Peyer's patch (tissue), 4 donors: ENCODE measurements around the gene CHKA.

Experiments used
- CTCF ChIP-seq, 6 experiments: fragments of 450-650 bp in 4 of 6; fragments of 200-600 bp in 2 of 6; sonication (generic) in 1 of 6; IDR thresholded peaks; one replicate each; pipeline ENCODE4 v1.5.1; 2017 to 2019; ENCODE audit warnings: antibody characterized with exemption in 6 of 6, mild to moderate bottlenecking in 3 of 6, moderate library complexity in 1 of 6
- POLR2A ChIP-seq, 2 donors: fragments of 450-650 bp; IDR thresholded peaks; one replicate each; pipeline ENCODE4 v1.5.1; 2017; ENCODE audit warnings: antibody characterized with exemption in 2 of 2, mild to moderate bottlenecking in 2 of 2, moderate library complexity in 2 of 2

- TF ChIP-seq POLR2A (IDR thresholded peaks at IDR 0.05) (no peak), CTCF (IDR thresholded peaks at IDR 0.05) (no peak)
Measured at GRCh38 chr11:68138237-68138636, 17.0 kb upstream of the CHKA start.
